ENCODE results near the gene XRCC3.

GRCh38 chr14:103688441-103688840 is 26.8 kb downstream of the XRCC3 start:
- TF ChIP-seq CTCF (IDR thresholded peaks at IDR 0.05) (no peak), POLR2AphosphoS5 (IDR thresholded peaks at IDR 0.05; ENCODE audit: insufficient read depth in 1 of 2, low read depth in 1 of 2) (no peak)

All from vagina (tissue), 2 donors.